Dermis microvascular lymphatic vessel endothelial cell (primary cell): ENCODE measurements around the gene MAGI1. TPM values are rescaled to one million over a fixed set of nuclear protein-coding genes. Genes with fewer than 3 reads are reported as not detected.

ENCODE experiments used
- DNase-seq, 2 donors: peaks; one replicate each; pipeline versions ENCODE4 v3.0.0 to v3.0.0-alpha.2; 2010; ENCODE audit warnings: low read depth in 2 of 2
- total RNA-seq: library from RNA; depleted of rRNA; stranded (reverse); fragments of >200 nt; gene quantifications from 2 replicates; pipeline ENCODE4 v1.2.1, GENCODE V29; 2014

Gene MAGI1
- total RNA-seq, 1 donor from 2014 or later = 49.0 TPM

DNA sequence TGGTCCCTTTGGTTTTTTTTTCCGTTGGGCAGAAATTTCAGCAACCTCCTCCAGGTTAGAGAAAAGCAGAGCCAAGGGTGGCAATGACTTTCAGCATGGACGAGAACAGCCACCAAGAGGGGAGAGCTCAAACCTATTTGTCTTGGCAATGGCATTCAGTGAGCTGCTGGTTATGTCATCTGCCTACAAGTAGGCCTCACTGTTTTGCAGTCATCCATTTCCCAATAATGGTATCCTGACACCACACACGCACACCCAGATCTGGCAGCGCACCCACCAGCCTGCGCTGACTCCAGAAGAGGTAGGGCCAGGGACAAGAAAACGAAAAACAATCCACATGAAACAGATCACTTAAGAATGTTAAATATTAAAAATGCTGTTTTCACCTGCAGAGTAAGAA, 92.3 kb downstream of the MAGI1 start:
- peak; percentile 62 to 66 for DNase-seq

DNA sequence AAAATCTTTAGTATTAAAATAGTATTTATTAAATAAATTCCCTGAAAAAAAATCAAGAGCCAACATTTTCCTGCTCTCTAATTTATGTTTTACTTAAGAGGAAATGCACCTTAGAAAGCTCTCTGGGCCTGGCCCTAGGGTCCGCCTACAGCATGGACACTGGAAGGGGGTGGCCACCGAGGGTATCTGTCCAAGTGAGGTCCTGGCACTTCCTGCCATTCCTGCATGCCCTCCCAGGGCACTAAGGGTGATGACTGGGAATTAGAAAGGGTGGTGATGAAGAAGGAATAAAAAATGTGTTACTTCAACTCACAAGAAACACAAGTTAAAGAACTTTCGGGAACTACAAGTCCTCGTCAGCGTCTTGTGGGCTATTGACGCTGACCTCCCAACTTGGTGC, 92.8 kb downstream of the MAGI1 start:
- DNase-seq = no peak

DNA sequence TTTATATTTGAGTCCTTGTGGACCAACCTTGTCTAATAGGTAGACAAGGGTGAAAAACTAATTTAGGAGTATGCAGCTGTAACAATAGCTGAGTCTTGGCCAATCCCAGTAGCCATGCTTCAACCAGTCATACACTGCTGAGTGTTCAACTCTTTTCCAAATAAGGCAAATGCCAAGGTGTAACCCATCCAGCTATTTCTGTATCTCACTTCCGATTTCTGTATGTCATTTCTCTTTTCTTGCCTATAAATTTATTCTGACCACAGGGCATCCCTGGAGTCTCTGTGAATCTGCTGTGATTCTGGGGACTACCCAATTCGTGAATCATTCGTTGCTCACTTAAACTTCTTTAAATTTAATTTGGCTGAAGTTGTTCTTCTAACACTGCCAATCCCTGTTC, 93.2 kb downstream of the MAGI1 start:
- DNase-seq = no peak

DNA sequence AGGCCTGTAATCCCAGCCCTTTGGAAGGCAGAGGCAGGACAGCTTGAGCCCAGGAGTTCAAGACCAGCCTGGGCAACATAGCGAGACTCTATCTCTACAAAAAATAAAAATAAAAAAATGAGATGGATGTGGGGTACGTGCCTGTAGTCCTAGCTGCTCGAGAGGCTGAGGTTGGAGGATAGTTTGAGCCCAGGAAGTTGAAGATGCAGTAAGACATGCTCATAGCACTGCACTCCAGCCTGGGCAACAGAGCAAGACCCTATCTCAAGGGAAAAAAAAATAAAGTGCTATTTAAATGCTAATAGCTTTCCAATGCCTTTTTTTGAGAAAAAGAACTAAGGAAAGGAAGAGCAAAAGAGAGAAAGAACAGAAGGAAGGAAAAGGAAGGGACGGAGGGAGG, 94.5 kb downstream of the MAGI1 start:
- no peak for DNase-seq

DNA sequence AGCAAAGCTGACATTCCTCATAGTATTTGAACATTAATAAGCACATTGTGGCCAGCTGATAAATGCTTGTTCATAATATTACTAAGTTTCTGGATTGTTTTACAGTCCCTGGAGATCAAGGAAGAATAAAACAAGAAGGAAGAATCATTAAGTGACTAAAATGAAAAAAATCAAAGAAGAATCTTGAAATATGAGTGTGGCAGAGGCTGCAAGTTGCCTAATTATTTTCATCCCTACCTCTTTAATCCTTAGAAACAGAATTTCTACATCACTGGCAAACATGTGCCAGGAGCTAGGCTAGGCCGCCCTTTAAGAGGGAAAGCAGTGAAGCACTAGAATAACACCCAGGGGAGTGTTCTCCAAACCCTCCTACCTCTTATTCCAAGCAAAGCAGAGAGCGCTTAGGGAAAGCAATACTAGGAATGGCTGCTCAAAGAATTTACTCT, 98.9 kb downstream of the MAGI1 start:
- DNase-seq = no peak

DNA sequence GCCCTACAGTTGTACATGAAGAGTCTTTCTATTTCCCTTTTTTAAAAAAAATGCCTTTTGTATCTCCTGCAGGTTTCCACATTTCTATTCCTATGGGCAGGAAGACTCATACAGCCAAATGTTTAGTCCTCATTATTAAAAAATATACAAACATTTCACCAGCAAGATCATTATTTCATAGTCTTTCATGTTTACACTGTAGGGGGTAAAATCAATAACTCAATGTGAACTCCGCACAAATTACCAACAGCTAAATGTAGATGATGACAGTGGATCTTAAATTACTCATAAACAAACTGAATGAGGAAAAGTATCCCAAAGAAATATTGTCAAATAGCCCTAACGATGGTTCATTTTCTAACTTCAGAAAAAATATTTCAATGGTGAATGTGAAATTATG, 99.5 kb downstream of the MAGI1 start:
- no peak for DNase-seq

DNA sequence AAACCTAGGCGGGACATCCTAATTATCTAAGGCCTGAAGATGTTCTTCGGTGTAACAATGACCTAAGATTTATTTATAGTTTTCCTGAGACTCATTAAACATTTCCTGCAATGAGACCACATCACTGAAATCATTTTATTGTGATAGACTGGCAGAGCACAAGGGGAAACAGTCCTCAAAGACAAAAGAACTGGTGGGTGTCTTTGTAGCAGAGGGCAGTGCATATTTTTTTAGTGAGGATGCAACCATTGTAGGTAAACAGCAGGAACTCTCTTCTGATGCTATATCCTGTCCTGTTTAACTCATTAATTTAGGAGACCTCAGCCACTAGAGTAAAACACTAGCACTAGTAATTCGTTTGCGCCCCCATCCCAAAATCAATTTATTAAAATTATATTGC, 100.0 kb downstream of the MAGI1 start:
- peak in 1 of 2 donors; percentile 56 for DNase-seq

DNA sequence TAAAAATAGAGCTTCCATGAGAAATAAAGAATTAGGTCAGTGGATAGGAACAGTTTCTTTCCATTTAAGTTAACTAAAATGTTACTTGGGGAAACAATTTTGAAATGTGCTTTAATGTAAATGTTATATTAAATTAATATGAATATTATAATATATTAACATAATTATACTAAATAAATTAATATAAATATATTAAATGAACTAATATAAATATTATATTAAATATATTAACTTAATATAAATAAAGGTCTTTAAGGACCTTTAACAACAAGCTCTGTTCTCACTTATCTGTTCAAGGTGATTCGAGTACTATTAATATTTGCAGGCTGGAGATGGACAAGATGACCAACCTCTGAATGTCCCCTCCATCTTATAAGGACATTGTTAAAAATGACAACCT, 100.6 kb downstream of the MAGI1 start:
- no peak for DNase-seq

DNA sequence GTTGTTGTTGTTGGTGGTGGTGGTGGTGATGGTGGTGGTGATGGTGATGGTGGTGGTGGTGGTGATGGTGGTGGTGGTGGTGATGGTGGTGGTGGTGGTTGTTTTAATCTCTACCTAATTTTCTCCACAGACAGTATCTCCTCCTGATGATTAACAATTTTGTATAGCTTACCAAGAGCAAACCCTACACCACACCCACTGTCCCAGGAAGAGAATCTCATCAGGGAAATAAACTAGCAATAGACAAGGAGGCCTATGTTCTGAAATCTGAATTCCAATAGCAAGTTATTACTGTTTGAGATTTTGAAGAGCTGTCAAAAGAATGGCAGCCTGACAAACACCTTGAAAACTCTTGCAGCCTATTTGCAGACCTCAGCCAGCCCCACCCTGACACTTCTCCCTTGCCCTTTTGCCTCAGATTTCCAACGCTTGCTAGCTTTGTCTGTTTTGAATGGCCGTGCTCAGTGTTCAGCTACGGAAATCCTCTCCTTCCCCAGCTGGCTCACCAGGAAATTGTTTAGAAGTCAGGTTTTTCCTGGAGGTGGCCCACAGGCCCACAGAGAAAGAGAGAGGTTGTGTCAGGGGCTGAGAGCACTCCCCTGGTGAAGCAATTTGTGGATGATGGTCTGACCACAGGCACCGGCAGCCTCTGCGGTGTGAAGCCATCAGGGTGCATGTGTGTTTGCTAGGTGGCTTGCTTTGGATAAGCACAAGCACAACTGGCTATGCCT, 101.6 kb downstream of the MAGI1 start:
- peak; percentile 84 to 86 for DNase-seq

DNA sequence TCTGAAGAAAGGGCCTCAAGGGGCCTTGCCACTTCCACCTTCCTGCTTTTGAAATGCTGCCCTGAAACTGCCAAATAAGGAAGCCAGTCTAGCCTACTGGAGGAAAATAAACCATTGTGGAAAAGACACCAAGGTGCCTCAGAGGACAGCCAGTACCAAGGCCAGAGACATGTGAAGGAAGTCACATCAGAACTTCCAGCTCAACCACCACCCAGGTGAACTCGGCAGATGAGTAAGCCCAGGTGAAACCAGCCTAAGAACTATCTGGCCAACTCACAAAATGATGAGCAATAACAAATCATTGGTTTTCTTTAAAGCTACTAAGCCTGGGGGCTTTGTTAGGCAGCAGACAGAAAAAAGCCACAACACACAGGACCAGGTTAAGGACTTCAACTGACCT, 103.0 kb downstream of the MAGI1 start:
- no peak for DNase-seq

DNA sequence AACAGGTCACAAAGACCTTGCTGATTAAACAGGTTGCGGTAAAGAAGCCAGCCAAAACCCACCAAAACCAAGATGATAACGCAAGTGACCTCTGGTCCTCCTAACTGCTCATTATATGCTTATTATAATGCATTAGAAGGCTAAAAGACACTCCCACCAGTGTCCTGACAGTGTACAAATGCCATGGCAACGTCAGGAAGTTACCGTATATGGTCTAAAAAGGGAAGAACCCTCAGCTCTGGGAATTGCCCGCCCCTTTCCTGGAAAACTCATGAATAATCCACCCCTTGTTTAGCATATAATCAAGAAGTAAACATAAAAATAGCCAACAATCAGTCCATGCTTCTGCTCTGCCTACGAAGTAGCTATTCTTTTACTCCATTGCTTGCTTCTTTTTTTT, 108.1 kb downstream of the MAGI1 start:
- no peak for DNase-seq

DNA sequence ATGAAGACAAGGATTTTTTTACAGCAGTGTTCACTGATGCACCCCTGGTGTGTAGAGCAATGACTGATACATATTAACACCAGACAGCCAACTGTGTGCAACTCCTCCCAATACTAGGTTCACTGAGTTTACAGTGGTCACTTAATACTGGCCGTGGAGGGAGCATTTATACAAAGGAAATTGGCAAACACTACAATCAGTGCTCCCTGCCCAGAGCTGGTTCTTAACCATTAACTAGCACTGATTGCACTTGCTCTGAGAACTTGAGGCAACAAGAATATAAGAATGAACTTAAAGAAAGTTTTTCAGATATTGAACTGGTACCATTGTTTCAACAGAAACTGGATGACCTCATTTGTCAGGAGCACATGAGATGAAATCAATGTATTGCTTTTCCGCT, 110.6 kb downstream of the MAGI1 start:
- DNase-seq = no peak

DNA sequence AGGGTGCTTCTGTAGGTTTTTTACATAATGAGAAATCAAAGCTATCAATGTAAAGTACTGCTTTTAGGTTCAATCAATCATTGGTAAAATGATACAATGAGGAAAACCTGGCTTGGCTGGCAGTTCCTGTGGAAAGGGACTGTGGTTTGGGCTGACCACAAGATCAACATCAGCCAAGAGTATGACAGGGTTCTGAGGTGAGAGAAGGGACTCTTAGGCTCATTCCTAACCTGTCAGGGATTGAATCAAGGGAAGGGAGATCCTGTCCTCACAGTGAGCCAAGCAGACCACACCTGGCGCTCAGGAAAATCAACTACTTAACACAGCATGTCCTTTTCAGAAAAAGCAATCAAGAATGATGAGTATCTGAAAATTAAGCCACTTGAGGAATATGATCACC, 111.1 kb downstream of the MAGI1 start:
- no peak for DNase-seq

DNA sequence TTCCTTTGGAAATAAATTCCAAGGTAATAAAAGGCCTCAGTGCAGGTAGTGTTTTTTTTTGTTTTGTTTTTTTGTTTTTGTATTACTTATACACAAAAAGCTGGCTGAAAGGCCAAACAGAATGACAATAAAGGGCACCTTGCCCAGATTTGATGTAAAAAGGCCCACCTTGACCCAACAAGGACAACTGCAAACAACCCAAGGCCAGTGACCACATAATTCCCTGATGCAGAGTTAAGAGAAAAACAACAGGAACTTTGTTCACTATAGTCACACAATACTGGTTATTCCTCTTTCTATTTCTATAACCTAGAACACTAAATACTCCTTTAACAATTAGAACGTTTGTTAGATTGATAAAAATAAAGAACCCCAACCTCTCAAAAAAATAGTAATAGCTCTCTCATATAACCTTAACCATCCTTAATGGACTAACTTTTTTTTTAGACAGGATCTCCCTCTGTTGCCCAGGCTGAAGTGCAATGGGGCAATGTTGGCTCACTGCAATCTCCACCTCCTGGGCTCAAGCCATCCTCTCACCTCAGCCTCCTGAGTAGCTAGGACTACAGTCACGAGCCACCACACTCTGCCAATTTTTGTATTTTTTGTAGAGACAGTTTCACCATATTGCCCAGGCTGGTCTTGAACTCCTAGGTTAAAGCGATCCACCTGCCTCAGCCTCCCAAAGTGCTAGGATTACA, 113.3 kb downstream of the MAGI1 start:
- DNase-seq = no peak

DNA sequence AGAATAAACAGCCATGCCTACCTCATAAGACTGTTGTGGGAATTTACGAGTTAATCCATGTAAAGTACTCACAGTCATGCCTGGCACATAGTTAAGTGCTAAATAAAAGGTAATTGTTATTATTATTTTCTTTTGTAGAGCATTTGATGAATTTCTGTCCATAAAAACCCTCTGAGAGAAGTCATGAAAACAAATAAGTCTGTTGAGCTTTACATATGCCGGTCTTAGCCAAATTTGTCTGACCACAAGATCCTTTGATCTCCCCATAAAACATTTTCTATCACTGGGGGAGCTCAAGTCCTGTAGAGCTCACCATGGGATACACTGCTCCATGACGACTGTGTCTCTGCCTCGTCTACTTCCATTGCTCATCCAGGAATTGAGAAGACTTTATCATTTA, 114.0 kb downstream of the MAGI1 start:
- DNase-seq = no peak

DNA sequence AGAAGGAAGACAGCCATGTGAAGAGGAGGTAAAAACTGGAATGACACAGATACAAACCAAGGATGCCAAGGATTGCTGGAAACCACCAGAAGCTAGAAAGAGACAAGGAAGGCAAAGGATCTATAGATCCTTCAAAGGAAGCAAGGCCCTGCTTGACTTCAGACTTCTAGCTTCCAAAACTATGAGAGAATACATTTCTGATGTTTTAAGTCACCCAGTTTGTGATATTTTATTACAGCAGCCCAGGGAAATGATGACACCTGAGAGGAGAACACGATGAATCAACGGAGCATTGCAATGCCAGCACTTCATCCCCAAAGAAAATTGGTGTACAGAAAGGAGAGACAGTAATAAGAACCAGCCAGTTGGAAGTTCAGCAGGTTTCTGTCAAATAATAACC, 116.3 kb downstream of the MAGI1 start:
- no peak for DNase-seq

DNA sequence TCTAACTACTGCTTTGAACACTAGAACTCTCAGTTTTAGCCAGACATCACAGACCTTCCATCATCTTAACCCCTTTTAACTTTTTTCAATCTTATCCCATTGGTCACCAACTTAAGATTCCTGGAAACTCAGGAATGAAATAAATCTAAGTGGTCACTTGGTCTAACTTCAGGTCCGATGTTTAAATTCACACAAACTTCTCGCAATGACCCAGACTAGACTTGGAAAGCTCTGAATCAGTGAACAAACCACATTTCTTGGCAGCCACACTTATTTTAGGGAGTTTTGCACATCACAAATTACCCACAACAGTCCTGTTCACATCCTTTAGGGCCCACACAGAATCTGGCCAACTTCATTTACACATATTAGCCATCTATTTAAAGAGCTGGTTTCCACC, 118.9 kb downstream of the MAGI1 start:
- no peak for DNase-seq

DNA sequence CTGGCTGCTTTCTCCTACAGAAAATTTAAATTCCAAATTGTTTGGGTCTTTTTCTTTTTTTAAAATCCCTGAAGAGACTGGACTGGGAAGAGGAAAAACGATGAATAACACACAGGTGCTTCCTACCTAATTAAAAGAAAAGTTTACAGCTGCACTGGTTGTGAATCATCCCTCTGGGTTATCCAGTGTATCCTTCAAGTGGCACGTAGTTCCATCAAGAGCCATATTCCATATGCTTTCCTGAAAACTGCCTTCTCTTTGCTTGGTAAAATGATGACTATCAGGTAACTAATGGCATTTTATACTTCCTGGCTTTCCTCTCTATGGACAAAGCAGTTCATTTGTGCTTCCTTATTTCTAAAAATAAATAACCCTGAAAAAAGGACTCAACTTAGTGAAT, 123.2 kb downstream of the MAGI1 start:
- DNase-seq = peak in 1 of 2 donors; percentile 78

DNA sequence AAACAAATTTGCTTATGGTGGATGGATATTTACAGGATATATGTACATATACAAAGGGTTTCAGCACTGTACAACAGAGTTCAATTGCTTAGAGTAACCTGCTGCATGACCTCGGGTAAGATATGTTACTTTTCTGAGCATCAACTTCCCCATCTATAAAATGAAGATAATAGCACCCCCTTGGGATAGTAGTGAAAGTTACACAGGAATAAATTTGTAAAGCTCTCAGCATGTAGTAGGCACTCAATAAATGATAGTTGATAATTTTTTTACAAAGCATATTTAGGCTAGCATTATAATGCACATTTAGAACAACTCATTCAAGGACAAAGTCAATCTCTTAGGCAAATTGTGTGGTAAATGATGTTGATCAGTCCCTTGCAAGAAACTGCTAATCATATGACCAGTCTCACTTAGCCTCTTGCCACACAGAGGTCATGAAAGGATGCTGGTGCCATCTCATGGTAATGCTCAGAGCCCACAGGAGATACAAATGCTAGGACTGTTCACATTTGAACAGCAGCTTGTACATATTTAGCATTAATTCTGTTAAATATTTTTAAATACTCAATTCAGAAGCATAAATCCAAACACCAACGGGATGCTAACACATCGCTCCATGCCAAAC, 123.9 kb downstream of the MAGI1 start:
- DNase-seq = peak in 1 of 2 donors; percentile 17

DNA sequence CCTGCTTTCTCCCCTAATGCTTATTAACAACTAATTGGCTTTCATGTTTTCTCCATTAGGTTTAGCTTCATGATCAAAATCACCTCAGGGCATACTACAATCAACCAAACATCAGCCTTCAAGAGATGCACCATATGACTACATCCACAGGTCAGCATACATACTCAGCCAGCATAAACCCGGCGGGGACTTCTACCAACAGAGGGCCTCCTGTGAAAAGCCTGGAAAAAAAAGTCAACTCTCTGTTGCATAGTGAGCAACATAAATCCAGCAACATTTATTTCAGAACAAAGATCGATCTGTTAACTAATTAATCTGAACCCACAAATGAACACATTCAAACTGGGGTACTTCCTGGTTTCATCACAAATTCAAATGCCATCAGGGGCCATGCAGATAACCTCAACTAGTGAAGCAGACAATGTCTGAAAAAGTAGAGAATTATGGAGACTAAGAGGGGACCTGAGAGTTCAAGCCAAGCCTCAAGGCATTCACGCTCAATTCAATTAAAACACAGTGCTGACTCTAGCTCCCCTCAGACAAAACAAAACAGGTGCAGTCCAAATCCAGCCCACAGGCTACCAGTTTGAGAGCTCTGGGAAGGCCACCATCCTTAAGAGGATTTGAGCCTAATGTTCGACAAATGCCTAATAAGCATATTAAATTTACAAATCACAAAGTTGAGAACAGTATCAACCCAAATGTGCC, 124.5 kb downstream of the MAGI1 start:
- peak in 1 of 2 donors; percentile 44 for DNase-seq

DNA sequence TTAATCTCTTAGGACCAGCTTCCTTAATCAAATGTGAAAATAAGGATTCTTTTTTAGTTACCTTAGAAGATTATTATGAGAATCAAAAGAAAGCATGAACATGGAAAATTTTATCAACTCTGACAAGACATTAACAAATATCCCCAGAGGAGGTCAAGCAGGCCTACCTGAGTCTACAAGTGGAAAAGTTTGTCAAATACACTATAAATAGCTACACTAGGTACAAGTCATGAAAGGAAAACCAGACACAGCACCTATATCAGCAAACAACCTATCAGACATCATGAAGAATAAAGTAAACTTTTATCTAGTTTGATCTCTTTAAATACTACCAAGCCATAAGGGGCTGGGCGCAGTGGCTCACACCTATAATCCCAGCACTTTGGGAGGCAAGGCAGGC, 126.1 kb downstream of the MAGI1 start:
- no peak for DNase-seq

DNA sequence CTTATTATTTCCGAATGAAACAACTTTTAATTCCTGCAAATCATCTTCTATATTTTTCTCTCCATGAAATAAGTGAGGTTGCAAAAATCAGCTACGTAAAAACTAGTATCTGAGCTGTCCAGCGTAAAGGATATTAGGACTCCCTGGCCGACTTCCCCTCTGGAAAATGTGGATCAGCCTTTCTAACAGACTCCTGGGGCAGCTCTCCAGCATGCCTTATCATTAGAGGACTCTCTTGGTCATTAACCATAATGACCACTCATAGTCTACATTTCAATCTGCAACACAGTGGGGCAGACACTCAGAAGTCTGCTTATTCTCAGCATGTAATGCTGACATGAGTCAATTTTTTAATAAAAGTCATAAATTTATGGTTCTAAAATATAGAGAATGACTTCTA, 130.1 kb downstream of the MAGI1 start:
- DNase-seq = no peak
